22Rv1 (cell line): Measurements from ENCODE around the gene CACNB4.

Experiments used
- CTCF ChIP-seq: fragments of 450-650 bp; IDR thresholded peaks from 2 replicates; pipeline ENCODE4 v1.5.1; 2017; ENCODE audit warnings: mild to moderate bottlenecking
- ZFX ChIP-seq: fragments of 450-650 bp; IDR thresholded peaks from 2 replicates; pipeline ENCODE4 v1.6.1; 2017; ENCODE audit warnings: antibody characterized with exemption, borderline replicate concordance

- TF ChIP-seq CTCF (no peak), ZFX (no peak)
Measured at GRCh38 chr2:151930042-151930441, 168.8 kb downstream of the CACNB4 start.
